H1 (cell line): Measurements from ENCODE around the gene RNASET2.
"Not testable (repeated sequence)": the region's sequence is repeated elsewhere in the genome, so short reads cannot be mapped to it uniquely, and the experiment has no call there.

Source experiments
- ATF3 ChIP-seq: IDR thresholded peaks from 2 replicates; pipeline ENCODE4 v1.6.1; 2011; ENCODE audit warnings: low read depth, mild to moderate bottlenecking, low read length; ENCODE audit not compliant: insufficient read depth
- CBX5 ChIP-seq: fragments of 300-800, 300-1000 bp; sonication (generic); IDR thresholded peaks from 2 replicates; pipeline ENCODE4 v1.7.1; 2016; ENCODE audit warnings: antibody characterized with exemption, low read length, low read depth
- CREB1 ChIP-seq: IDR thresholded peaks from 2 replicates; pipeline ENCODE4 v1.6.1; 2012; ENCODE audit warnings: inconsistent platforms
- CTCF ChIP-seq, 3 experiments: IDR thresholded peaks; 1 replicate in 2 of 3; 2 replicates in 1 of 3; pipeline versions ENCODE4 v1.5.1 to v1.6.1; 2011; ENCODE audit warnings: low read length in 3 of 3, mild to moderate bottlenecking in 3 of 3, inconsistent platforms in 2 of 3, low read depth in 1 of 3, moderate library complexity in 1 of 3; ENCODE audit not compliant: insufficient read depth in 1 of 3; ENCODE audit errors: control extremely low read depth in 1 of 3
- KDM5A ChIP-seq: fragments of 200-600 bp; IDR thresholded peaks from 2 replicates; pipeline ENCODE4 v1.7.1; 2012; ENCODE audit warnings: mild to moderate bottlenecking, low read length, inconsistent platforms, mixed read lengths
- POLR2A ChIP-seq, 2 experiments: IDR thresholded peaks; 1 replicate in 1 of 2; 2 replicates in 1 of 2; pipeline ENCODE4 v1.6.1; 2011; ENCODE audit warnings: low read depth in 2 of 2, low read length in 2 of 2, mild to moderate bottlenecking in 2 of 2; ENCODE audit errors: control extremely low read depth in 1 of 2
- SAP30 ChIP-seq: fragments of 300-600 bp; sonication (generic); IDR thresholded peaks from 2 replicates; pipeline ENCODE4 v1.7.1; 2012; ENCODE audit warnings: low read length, moderate library complexity, mild to moderate bottlenecking, inconsistent platforms; ENCODE audit not compliant: insufficient read depth, insufficient replicate concordance
- ZNF274 ChIP-seq: IDR thresholded peaks from 2 replicates; pipeline ENCODE4 v1.7.0; 2012; ENCODE audit warnings: low read length, borderline replicate concordance; ENCODE audit errors: extremely low read depth

GRCh38 chr6:166892472-166892871 is 63.9 kb downstream of the RNASET2 start:
- not testable (repeated sequence) for TF ChIP-seq CTCF (IDR thresholded peaks at IDR 0.05; ENCODE audit: control extremely low read depth in 1 of 3, insufficient read depth in 1 of 3, low read depth in 1 of 3, low read length in 3 of 3); ZNF274; CBX5; CREB1; ATF3; POLR2A (IDR thresholded peaks at IDR 0.05; ENCODE audit: control extremely low read depth in 1 of 2, low read depth in 2 of 2, low read length in 2 of 2); SAP30; KDM5A
